B cell (primary cell): ENCODE data around the gene CYP2A6. TPM values are rescaled to one million over a fixed set of nuclear protein-coding genes. Genes with fewer than 3 reads are reported as not detected.

Source experiments
- ATAC-seq: fragments of 200-7000 bp; cut with Tn5 transposase; one replicate; pipeline ENCODE4 v1.10.0; 2021; ENCODE audit warnings: low read depth, mild to moderate bottlenecking, moderate number of reproducible peaks, moderate library complexity
- CTCF ChIA-PET: fragments of 350-600 bp; sonication (Branson Sonifier 250); formaldehyde crosslinking; loops from one replicate; lab custom pipeline; 2021; ENCODE audit warnings: antibody characterized with exemption, inconsistent platforms; lab: Charles Lee
- POLR2A ChIA-PET: fragments of 350-600 bp; sonication (Branson Sonifier 250); formaldehyde crosslinking; loops from one replicate; lab custom pipeline; 2021; ENCODE audit warnings: antibody characterized with exemption; lab: Charles Lee
- DNase-seq: peaks from one replicate; pipeline ENCODE4 v3.0.0; 2013
- H2AFZ ChIP-seq: 2 replicates; pipeline ENCODE4 v1.6.1; 2012; ENCODE audit warnings: mild to moderate bottlenecking, low read depth, low read length; ENCODE audit not compliant: insufficient read depth, poor library complexity, severe bottlenecking
- H3K27ac ChIP-seq, 2 donors: 1 replicate in 1 of 2; 2 replicates in 1 of 2; pipeline ENCODE4 v1.5.1; 2012 to 2013; ENCODE audit warnings: low read length in 2 of 2, mild to moderate bottlenecking in 2 of 2, moderate library complexity in 1 of 2
- H3K27me3 ChIP-seq, 4 experiments: fragments of 200-600 bp in 1 of 4; sonication (generic) in 1 of 4; replicated peaks in 1 of 4; 1 replicate in 2 of 4; 2 replicates in 2 of 4; pipeline versions ENCODE4 v1.6.1 to v1.7.0; 2013 to 2016; ENCODE audit warnings: low read length in 3 of 4, mild to moderate bottlenecking in 2 of 4, mixed read lengths in 1 of 4, moderate library complexity in 1 of 4; ENCODE audit not compliant: insufficient read depth in 4 of 4, control insufficient read depth in 3 of 4; ENCODE audit errors: control extremely low read depth in 1 of 4
- H3K36me3 ChIP-seq, 2 experiments: replicated peaks in 1 of 2; 1 replicate in 1 of 2; 2 replicates in 1 of 2; pipeline versions ENCODE4 v1.6.1 to v1.7.1; 2013; ENCODE audit warnings: low read length in 1 of 2; ENCODE audit not compliant: insufficient read depth in 2 of 2, control insufficient read depth in 1 of 2; ENCODE audit errors: control extremely low read depth in 1 of 2, extremely low read depth in 1 of 2
- H3K4me1 ChIP-seq, 2 donors: fragments of 200-600 bp in 1 of 2; sonication (generic) in 1 of 2; 1 replicate in 1 of 2; 2 replicates in 1 of 2; pipeline versions ENCODE4 v1.5.1 to v1.6.1; 2013 to 2017; ENCODE audit warnings: low read length in 2 of 2; ENCODE audit not compliant: control insufficient read depth in 2 of 2, insufficient read depth in 2 of 2
- H3K4me2 ChIP-seq: replicated peaks from 2 replicates; pipeline ENCODE3; 2012; ENCODE audit warnings: mild to moderate bottlenecking, low read depth, low read length; ENCODE audit not compliant: poor library complexity, severe bottlenecking
- H3K4me3 ChIP-seq, 5 experiments: fragments of 200-600 bp in 1 of 5; sonication (generic) in 1 of 5; 1 replicate in 3 of 5; 2 replicates in 2 of 5; pipeline versions ENCODE4 v1.5.1 to v1.7.0; 2011 to 2016; ENCODE audit warnings: low read length in 4 of 5, mild to moderate bottlenecking in 4 of 5, low read depth in 2 of 5, control low read depth in 1 of 5, moderate library complexity in 1 of 5; ENCODE audit not compliant: insufficient read depth in 1 of 5; ENCODE audit errors: control extremely low read depth in 1 of 5, extremely low read depth in 1 of 5
- H3K79me2 ChIP-seq: fragments of 200-600 bp; sonication (generic); one replicate; pipeline ENCODE4 v1.6.0; 2016; ENCODE audit warnings: low read length; ENCODE audit not compliant: control insufficient read depth, insufficient read depth
- H3K9ac ChIP-seq: fragments of 200-600 bp; sonication (generic); 2 replicates; pipeline ENCODE4 v1.6.1; 2017; ENCODE audit warnings: mild to moderate bottlenecking, low read length, moderate library complexity
- H3K9me3 ChIP-seq, 3 donors: one replicate each; pipeline versions ENCODE4 v1.6.1 to v1.7.1; 2013; ENCODE audit warnings: low read length in 2 of 3; ENCODE audit not compliant: control insufficient read depth in 2 of 3, insufficient read depth in 1 of 3; ENCODE audit errors: control extremely low read depth in 1 of 3
- H4K20me1 ChIP-seq: 2 replicates; pipeline ENCODE4 v1.6.0; 2012; ENCODE audit warnings: mild to moderate bottlenecking, low read length; ENCODE audit not compliant: insufficient read depth, control insufficient read depth, poor library complexity, severe bottlenecking
- H3K27ac Mint-ChIP-seq: one replicate; pipeline ENCODE4 v1.8.0; 2021; ENCODE audit warnings: mixed read lengths
- H3K27me3 Mint-ChIP-seq: one replicate; pipeline ENCODE4 v1.8.0; 2021; ENCODE audit warnings: mixed read lengths
- H3K4me1 Mint-ChIP-seq: one replicate; pipeline ENCODE4 v1.8.0; 2021; ENCODE audit warnings: mixed read lengths
- H3K4me3 Mint-ChIP-seq: one replicate; pipeline ENCODE4 v1.8.0; 2021; ENCODE audit warnings: mixed read lengths
- H3K9me3 Mint-ChIP-seq: one replicate; pipeline ENCODE4 v1.8.0; 2022; ENCODE audit warnings: mixed read lengths; ENCODE audit not compliant: insufficient read depth
- CTCF ChIP-seq: fragments of 200-600 bp; IDR thresholded peaks from one replicate; pipeline ENCODE4 v1.8.0; 2022; ENCODE audit warnings: antibody characterized with exemption, mild to moderate bottlenecking
- EZH2 ChIP-seq: IDR thresholded peaks from 2 replicates; pipeline ENCODE4 v1.6.1; 2012; ENCODE audit warnings: borderline replicate concordance, low read depth, mild to moderate bottlenecking, moderate library complexity, low read length; ENCODE audit not compliant: insufficient read depth, poor library complexity, severe bottlenecking
- WGBS: methylation state at CpG from one replicate; pipeline ENCODE4 v1.1.5; 2013; ENCODE audit warnings: missing lambda C conversion rate; ENCODE audit not compliant: insufficient coverage; 5-methylcytosine and 5-hydroxymethylcytosine counted together
- intact Hi-C: fragments of 100-400 bp; cut with micrococcal nuclease; formaldehyde crosslinking; loops from one replicate; pipeline ENCODE4 v1.10.0; 2022
- polyA plus RNA-seq: library from polyadenylated mRNA; depleted of rRNA; stranded (reverse); fragments of >200 nt; gene quantifications from 2 replicates; pipeline ENCODE4 v1.2.3, GENCODE V29; 2012
- total RNA-seq, 2 donors: library from RNA; stranded (reverse); fragments of 120-200 nt in 1 of 2; gene quantifications; 1 replicate in 1 of 2; 2 replicates in 1 of 2; pipeline versions ENCODE4 v1.2.3 to v1.2.4, GENCODE V29; 2013 to 2022

The CYP2A6 gene
- total and polyA plus RNA-seq, 2 donors (not counting 1 experiment from before 2014, with no cell fraction given): not detected

- no peaks in the 10 kb centered on the region for H3K9me3 Mint-ChIP-seq
- H3K27ac ChIP-seq: no peak overlapping the region
- no peak overlapping the region for H3K9ac ChIP-seq
- DNase-seq (no peak), ATAC-seq (no peak)
- no peaks in the 10 kb centered on the region for H3K79me2 ChIP-seq
- ChIA-PET CTCF (no interaction called here), POLR2A (no interaction called here)
- H3K4me2 ChIP-seq: no peak overlapping the region
- H3K4me3 Mint-ChIP-seq: no peak overlapping the region
- no peaks in the 10 kb centered on the region for H3K36me3 ChIP-seq
- peaks cover 58% of the 10 kb centered on the region for H3K27me3 Mint-ChIP-seq
- H3K27me3 ChIP-seq: peaks cover 0 to 3% (median 1%) of the 10 kb centered on the region in 4 experiments
- WGBS: 100% methylated on average over 3 of the region's 5 CpGs
- H3K4me3 ChIP-seq: no peak overlapping the region
- H3K27ac Mint-ChIP-seq: no peak overlapping the region
- H2AFZ ChIP-seq: no peak overlapping the region
- no peaks in the 10 kb centered on the region for H4K20me1 ChIP-seq
- peaks cover 0 to 8% of the 10 kb centered on the region in 2 donors for H3K4me1 ChIP-seq
- no peak for TF ChIP-seq EZH2
- TF ChIP-seq CTCF: no peak
- no peaks in the 10 kb centered on the region for H3K4me1 Mint-ChIP-seq
- peaks cover 0 to 3% (median 0%) of the 10 kb centered on the region in 3 donors for H3K9me3 ChIP-seq
- intact Hi-C loops: no loop called here
These were observed 46.2 kb upstream of the CYP2A6 start for GRCh38 chr19:40896418-40896796.

GRCh38 chr19:40893112-40893511, 42.9 kb upstream of the CYP2A6 start:
- H3K79me2 ChIP-seq: no peaks in the 10 kb centered on the region
- no peaks in the 10 kb centered on the region for H3K4me1 Mint-ChIP-seq
- no peak overlapping the region for H3K4me2 ChIP-seq
- ChIA-PET POLR2A (no interaction called here), CTCF (no interaction called here)
- no peak overlapping the region for H3K4me3 Mint-ChIP-seq
- no peak for TF ChIP-seq CTCF
- TF ChIP-seq EZH2: no peak
- no peak overlapping the region for H3K4me3 ChIP-seq
- H3K27me3 ChIP-seq: peaks cover 0 to 7% (median 1%) of the 10 kb centered on the region in 4 experiments
- H3K27ac ChIP-seq: no peak overlapping the region
- intact Hi-C loops: no loop called here
- H3K9me3 ChIP-seq: no peaks in the 10 kb centered on the region
- ATAC-seq: no peak
- H2AFZ ChIP-seq: no peak overlapping the region
- H4K20me1 ChIP-seq: no peaks in the 10 kb centered on the region
- H3K27ac Mint-ChIP-seq: no peak overlapping the region
- H3K9ac ChIP-seq: no peak overlapping the region
- H3K27me3 Mint-ChIP-seq: peaks cover 62% of the 10 kb centered on the region
- DNase-seq: no peak
- H3K9me3 Mint-ChIP-seq: no peaks in the 10 kb centered on the region
- no peaks in the 10 kb centered on the region for H3K36me3 ChIP-seq
- H3K4me1 ChIP-seq: no peaks in the 10 kb centered on the region
